ENCODE results near the gene TRMO. TPM values are rescaled to one million over a fixed set of nuclear protein-coding genes. Genes with fewer than 3 reads are reported as not detected.

The TRMO gene
- total and polyA plus RNA-seq, 7 donors, result 7.8 to 27.8 (median 24.8) TPM

- no peaks in the 10 kb centered on the region for H3K36me3 ChIP-seq
- DNase-seq, result no peak
- H3K4me3 ChIP-seq, result no peak within 1 kb of the TSS
- WGBS, 2 donors, result 38 to 77% methylated on average over 3 of the region's 3 CpGs
- peaks cover 0 to 34% (median 0%) of the 10 kb centered on the region in 3 donors for H3K27me3 ChIP-seq
- no peaks in the 10 kb centered on the region for H3K4me1 ChIP-seq
- TF ChIP-seq, protein P1, sequence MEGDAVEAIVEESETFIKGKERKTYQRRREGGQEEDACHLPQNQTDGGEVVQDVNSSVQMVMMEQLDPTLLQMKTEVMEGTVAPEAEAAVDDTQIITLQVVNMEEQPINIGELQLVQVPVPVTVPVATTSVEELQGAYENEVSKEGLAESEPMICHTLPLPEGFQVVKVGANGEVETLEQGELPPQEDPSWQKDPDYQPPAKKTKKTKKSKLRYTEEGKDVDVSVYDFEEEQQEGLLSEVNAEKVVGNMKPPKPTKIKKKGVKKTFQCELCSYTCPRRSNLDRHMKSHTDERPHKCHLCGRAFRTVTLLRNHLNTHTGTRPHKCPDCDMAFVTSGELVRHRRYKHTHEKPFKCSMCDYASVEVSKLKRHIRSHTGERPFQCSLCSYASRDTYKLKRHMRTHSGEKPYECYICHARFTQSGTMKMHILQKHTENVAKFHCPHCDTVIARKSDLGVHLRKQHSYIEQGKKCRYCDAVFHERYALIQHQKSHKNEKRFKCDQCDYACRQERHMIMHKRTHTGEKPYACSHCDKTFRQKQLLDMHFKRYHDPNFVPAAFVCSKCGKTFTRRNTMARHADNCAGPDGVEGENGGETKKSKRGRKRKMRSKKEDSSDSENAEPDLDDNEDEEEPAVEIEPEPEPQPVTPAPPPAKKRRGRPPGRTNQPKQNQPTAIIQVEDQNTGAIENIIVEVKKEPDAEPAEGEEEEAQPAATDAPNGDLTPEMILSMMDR (IDR thresholded peaks at IDR 0.05), result no peak
- no peak for TF ChIP-seq POLR2A (IDR thresholded peaks at IDR 0.05)
- no peak for TF ChIP-seq EP300 (IDR thresholded peaks at IDR 0.05)
- intact Hi-C loops (cut with DNase I), result no loop called here
- H3K9me3 ChIP-seq, result no peaks in the 10 kb centered on the region
- no peak within 1 kb of the TSS for H3K27ac ChIP-seq
Measured at GRCh38 chr9:97938081-97938644, 15.9 kb upstream of the TRMO start, which contains the start of gene HEMGN. Gene HEMGN, minus strand, starts transcription at chr9:97938172. Its CDS starts 36 bp downstream, at chr9:97938136.

GRCh38 chr9:97936998-97937397 lies 14.7 kb upstream of the TRMO start:
- Histone ChIP-seq H3K4me1 (no peaks in the 10 kb centered on the region), H3K4me3 (no peak overlapping the region), H3K27ac (no peak overlapping the region), H3K27me3 (peaks cover 0 to 40% (median 0%) of the 10 kb centered on the region in 3 donors), H3K36me3 (no peaks in the 10 kb centered on the region), H3K9me3 (no peaks in the 10 kb centered on the region)
- intact Hi-C loops (cut with DNase I), result no loop called here
- no peak for DNase-seq
- TF ChIP-seq, protein P1 (IDR thresholded peaks at IDR 0.05), result no peak

DNA sequence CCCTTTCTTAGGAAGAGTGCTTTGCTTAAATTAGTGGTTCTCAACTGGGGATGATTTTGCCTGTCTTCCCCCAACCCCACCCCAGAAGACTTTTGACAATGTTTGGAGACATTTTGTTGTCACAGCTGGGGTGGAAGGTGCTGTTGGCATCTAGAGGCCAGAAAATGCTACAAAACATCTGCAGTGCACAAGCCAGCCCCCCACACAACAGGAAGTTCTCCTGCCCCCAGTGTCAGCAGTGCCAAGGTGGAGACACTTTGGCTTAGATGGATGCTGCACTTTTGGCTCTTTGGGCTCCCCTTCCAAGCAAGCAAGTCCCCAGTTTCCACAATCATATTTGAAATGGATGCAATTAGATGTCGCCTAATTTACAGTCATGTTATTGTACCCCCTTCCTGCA lies 13.0 kb upstream of the TRMO start:
- Histone ChIP-seq H3K4me3 (no peak overlapping the region), H3K27me3 (peaks cover 0 to 41% (median 0%) of the 10 kb centered on the region in 3 donors), H3K27ac (no peak overlapping the region), H3K9me3 (no peaks in the 10 kb centered on the region), H3K36me3 (no peaks in the 10 kb centered on the region), H3K4me1 (no peaks in the 10 kb centered on the region)
- 48 to 81% methylated on average over 1 of the region's 1 CpG for WGBS, 2 donors
- no peak for DNase-seq
- intact Hi-C loops (cut with DNase I), result no loop called here
- TF ChIP-seq EP300 (IDR thresholded peaks at IDR 0.05) (no peak), POLR2AphosphoS5 (IDR thresholded peaks at IDR 0.05) (no peak)

DNA sequence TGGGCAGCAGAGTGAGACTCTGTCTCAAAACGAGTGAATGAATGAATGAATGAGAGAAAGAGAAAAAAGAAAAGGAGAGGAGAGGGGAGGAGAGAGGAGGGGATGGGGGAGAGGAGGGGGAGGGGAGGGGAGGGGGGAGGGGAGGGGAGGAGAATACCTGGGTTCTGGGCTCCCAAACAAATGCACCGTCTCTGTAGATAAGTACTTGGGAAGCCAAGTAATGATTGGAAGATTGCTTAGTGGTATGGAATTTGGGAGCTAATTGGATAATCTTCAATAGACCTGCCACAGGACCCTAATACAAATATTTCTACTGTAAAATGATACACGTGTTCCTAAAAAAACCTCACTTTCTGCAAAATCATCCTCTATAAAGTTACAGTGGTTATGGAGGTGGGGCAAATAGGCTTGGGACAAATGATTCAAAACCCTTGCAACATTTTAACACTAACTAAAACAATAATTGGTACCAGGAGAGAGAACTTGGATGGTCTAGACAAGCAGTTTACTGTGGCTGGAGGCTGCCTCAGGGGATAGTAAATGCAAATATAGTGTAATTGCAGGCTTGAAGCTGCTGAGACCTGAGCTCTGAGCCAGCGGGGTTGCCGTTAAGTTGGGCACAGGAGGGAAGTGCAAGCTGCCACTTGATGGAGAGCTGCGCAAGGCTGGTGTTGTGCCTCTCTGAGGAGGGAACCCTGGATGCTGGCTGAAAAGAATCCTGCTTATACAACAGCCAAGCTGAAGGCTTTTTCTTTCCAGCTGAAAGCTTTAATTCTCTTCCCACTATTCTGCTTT lies 12.2 kb upstream of the TRMO start:
- whole genome bisulfite sequencing, 2 donors, result 42 to 46% methylated on average over 6 of the region's 6 CpGs
- intact Hi-C loops (cut with DNase I), result no loop called here
- Histone ChIP-seq H3K4me3 (no peak overlapping the region), H3K9me3 (no peaks in the 10 kb centered on the region), H3K36me3 (no peaks in the 10 kb centered on the region), H3K4me1 (no peaks in the 10 kb centered on the region), H3K27ac (no peak overlapping the region), H3K27me3 (peaks cover 0 to 41% (median 0%) of the 10 kb centered on the region in 3 donors)
- TF ChIP-seq POLR2AphosphoS5 (IDR thresholded peaks at IDR 0.05), result no peak
- no peak for TF ChIP-seq EP300 (IDR thresholded peaks at IDR 0.05)
- TF ChIP-seq POLR2A (IDR thresholded peaks at IDR 0.05), result no peak
- TF ChIP-seq, protein P1 (IDR thresholded peaks at IDR 0.05), result no peak
- no peak for DNase-seq

GRCh38 chr9:97933297-97933998 lies 11.1 kb upstream of the TRMO start:
- intact Hi-C loops (cut with DNase I), result no loop called here
- no peak for DNase-seq
- peaks cover 0 to 41% (median 0%) of the 10 kb centered on the region in 3 donors for H3K27me3 ChIP-seq
- no peak overlapping the region for H3K27ac ChIP-seq
- H3K4me3 ChIP-seq, result no peak overlapping the region
- 67 to 70% methylated on average over 4 of the region's 4 CpGs for WGBS, 2 donors
- H3K4me1 ChIP-seq, result no peaks in the 10 kb centered on the region
- no peaks in the 10 kb centered on the region for H3K36me3 ChIP-seq
- no peaks in the 10 kb centered on the region for H3K9me3 ChIP-seq
- TF ChIP-seq EP300 (IDR thresholded peaks at IDR 0.05) (no peak), POLR2AphosphoS5 (IDR thresholded peaks at IDR 0.05) (no peak), POLR2A (IDR thresholded peaks at IDR 0.05) (no peak)
- TF ChIP-seq, protein P1 (IDR thresholded peaks at IDR 0.05), result no peak
